NCI-H146 treated with DMSO at 0.1 percent for 48 hours (cell line): Measurements from ENCODE around the gene DNMT3L.
A peak's percentile ranks its signal among the peaks of the same experiment; 100 is the strongest.

Experiments used
- DNase-seq: peaks from one replicate; lab custom pipeline; 2025; ENCODE audit not compliant: unreplicated experiment; lab: John Stamatoyannopoulos, UW

Gene DNMT3L

DNA sequence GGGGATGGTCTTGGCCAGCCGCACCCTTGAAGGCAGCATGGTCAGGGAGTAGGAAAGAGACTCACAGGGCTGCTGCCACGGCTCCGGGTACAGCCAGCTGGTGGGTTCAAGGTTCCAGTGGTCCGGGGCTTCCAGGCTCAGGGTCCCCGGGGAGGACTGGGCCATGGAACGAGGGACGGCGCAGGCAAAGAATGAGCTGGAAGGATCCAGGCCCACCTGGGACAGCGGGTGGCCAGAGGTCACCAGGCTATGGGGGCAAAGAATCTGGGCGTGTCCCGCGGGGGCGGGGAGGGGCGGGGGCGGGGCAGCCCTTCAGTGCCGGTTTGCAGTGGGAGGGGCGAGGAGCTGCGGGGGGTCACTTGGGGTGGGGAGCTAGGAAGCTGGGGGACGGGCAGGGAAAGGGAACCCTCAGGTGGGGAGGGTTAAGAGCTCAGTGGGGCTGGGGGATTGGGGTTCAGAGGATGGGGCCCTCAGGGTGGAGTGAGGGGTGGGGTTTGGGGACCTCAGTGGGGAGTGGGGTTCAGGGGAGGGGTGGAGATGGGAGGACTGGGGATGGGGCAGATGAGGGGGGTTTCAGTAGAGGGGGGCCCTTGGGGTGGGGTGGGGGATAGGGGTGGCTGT is at the start of gene DNMT3L:
TSS of gene DNMT3L (minus strand) at position 223 of the 621 bp plus-strand sequence. CDS start 638 bp downstream, outside the sequence.
- DNase-seq, result no peak

- DNase-seq, result no peak
These were observed 49.2 kb upstream of the DNMT3L start for GRCh38 chr21:44310628-44311507.

DNA sequence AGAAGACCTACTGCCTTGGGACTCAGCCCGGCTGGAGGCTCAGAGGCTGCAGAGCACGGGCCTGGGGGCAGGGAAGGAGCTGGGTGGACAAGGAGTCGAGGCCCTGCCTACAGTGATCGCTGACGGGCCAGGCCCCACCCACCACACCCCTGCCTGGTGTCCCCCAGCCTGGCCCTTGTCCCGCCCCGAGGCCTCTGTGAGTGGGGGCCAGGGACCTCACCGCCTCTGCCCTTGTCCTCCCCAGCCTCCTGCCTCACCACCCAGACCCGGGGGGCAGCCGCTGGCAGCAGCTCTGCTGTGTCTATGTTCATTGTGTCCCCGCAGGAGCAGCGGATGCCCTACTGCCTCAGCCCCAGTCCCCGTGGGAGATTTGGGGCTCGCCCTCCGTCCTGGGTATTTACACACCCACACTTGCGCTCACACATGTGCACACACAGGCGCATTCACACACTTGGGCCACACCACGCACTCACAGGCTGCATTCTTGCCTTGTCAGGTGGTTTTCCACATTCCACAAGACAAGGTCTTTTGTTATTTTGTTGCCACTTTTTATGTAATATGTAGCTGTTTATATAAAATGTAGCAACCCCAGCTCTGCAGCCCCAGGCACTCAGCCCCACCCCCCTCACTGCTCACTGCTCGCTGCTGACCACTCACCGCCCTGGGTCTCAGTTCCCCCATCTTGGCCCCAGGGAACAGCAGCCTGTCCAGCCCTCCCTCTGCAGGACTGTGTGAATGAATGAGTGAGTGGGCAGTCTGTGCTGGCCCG is 45.4 kb upstream of the DNMT3L start:
- no peak for DNase-seq

DNA sequence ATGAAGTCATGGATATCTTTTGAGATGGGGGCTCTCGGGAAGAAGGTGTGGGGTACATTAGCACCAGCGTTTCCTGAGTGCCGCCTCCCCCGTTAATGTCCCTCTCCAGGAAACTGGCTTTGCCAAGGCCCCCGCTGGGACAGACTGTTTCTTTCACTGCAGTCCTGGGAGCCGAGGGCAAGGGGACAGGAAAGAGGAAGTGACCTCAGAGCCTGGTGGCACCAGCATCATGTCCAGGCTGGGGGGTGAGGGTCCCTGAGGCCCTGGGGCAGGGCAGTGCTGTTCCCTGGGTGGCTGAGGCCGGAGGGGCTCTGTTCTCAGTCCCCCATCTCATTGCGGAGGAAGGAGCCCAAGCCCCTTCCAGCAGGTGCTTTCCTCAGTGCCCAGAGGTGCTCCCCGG is 44.0 kb upstream of the DNMT3L start:
- DNase-seq, result no peak

DNA sequence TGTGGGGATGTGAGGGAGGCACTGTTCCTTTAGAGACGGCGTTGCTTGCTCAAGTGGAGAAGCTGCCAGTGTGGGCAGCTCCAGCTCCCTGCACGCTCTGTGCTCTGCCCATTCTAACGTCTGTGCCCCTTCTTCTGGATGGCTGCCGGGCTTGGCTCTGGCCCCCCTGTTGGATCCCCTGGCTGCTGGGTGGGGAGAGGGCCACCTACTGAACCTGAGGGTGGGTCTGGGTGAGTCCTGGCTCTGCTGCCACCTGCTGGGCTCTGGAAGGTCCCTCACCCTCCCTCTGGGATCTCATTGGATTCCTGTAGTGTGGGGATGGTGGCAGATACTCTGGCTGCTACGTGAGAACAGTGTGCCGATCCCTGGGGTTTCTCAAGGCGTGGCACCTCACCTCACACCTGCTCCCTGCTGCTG is 43.2 kb upstream of the DNMT3L start:
- DNase-seq, result no peak

DNA sequence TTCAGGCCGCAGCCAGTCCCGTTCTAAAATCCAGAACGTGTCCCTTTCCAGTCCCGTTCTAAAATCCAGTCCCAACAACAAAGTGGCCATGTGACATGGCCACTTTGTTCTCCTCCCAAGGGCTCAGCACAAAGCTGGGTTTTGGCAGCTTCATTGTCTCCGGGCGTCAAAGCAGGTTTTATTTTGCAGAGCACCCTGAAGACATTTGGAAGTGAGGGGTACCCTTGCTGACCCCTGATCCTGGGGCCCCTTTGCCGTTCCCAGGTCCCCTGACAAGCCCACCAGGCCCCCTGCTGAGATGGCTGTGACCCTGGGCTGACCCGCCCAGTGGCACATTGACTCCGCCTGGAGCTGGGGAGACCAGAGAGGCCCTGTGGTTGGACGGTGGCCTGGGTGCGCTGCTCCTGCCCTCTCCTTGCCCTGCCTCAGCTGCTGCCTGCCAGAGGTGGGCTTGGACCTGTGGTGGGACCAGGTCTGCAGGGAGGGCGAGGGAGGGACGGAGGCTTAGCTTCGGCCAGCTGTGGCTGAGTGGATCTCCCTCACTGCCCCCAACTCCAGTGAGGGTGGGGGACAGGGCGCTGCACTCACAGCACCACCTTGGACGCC is 42.4 kb upstream of the DNMT3L start:
- DNase-seq, result no peak

GRCh38 chr21:44303490-44303981 is 41.8 kb upstream of the DNMT3L start:
- DNase-seq, result no peak

GRCh38 chr21:44302573-44303401 is 41.1 kb upstream of the DNMT3L start:
- DNase-seq, result peak; percentile 1

DNA sequence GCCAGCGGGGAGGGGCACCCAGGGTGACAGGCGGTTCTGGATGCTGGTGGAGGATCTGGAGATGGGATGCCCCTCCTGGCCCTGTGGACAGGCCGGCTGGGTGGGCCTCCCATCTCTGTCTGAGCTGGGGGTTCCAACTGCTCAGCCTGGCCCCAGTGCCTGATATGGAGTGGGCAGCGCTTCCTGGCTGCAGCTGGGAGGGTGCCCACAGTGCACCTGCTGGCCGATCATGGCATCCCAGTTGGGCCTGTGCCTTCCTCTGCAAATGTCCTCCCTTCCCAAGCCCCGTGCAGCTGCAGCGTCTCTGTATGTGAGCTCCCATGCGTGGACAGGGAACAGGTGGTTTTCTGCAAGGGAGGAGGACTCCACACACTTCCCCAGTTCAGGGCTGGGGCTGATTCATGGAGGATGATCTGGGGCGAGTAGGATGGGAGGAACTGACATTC is 40.3 kb upstream of the DNMT3L start:
- DNase-seq, result no peak

GRCh38 chr21:44301141-44301540 is 39.4 kb upstream of the DNMT3L start:
- DNase-seq, result no peak

- DNase-seq, result peak; percentile 3
These were observed 38.7 kb upstream of the DNMT3L start for GRCh38 chr21:44300262-44300959.

- DNase-seq, result peak; percentile 6
These were observed 38.0 kb upstream of the DNMT3L start, which contains the start of gene PFKL for GRCh38 chr21:44299458-44300261. Gene PFKL, plus strand, starts transcription at chr21:44300053. Its CDS starts 53 bp downstream, at chr21:44300106.

- no peak for DNase-seq
These were observed 37.4 kb upstream of the DNMT3L start for GRCh38 chr21:44299085-44299457.

GRCh38 chr21:44298301-44298700 is 36.6 kb upstream of the DNMT3L start:
- no peak for DNase-seq

DNA sequence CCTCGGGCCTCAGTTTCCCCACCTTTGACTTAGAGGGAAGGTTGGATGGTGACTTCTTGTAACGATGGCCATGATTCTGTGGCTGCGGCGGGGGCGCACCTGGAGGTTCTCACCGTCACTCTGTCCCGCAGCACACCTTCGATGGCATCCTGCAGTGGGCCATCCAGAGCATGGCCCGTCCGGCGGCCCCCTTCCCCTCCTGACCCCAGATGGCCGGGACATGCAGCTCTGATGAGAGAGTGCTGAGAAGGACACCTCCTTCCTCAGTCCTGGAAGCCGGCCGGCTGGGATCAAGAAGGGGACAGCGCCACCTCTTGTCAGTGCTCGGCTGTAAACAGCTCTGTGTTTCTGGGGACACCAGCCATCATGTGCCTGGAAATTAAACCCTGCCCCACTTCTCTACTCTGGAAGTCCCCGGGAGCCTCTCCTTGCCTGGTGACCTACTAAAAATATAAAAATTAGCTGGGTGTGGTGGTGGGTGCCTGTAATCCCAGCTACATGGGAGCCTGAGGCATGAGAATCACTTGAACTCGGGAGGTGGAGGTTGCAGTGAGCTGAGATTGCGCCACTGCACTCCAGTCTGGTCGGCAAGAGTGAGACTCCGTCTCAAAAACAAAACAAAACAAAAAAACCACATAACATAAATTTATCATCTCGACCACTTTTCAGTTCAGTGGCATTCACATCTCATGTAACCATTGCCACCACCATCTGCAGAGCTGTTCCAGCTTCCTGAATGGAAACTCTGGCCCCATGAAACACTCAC is 36.0 kb upstream of the DNMT3L start:
- DNase-seq, result peak; percentile 43

DNA sequence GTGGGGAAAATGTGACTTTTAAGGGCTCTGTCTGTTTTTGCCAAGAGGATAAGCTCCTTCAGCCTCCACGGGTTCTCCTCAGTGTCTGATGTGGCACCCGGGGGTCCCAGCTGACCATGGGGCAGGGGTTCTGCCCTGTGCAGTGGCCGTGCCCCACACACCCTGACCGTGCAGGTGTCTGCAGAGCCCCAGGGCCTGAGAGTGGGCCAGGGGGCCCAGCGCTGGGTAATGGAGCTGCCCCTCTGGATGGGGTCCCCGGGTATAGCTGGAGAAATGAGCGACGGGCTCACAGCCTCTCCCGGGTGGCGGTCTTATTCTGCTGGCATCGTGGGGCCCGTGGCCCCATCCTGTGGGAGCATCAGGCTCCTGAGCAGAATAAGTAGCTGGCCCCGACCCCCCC is 35.2 kb upstream of the DNMT3L start:
- DNase-seq, result no peak

DNA sequence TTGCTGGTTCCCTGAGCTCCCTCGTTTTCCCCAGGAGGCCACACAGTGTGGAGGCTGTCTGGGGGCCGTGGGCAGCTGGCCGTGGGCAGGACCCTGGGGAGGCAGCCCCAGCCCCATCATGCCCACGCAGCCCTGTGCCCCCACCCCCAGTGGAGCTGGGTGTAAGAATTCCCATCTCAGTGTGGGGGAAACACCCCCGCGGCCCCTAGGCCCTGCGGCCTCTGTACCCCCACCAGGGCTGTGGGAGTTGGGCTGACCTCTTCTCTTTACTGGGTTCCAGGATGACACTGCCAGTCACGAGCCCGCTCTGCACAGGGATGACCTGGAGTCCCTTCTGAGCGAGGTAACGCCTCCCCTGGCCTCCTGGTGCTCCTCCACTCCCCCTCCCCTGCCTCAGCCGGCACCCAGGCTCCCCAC is 34.4 kb upstream of the DNMT3L start:
- no peak for DNase-seq

DNA sequence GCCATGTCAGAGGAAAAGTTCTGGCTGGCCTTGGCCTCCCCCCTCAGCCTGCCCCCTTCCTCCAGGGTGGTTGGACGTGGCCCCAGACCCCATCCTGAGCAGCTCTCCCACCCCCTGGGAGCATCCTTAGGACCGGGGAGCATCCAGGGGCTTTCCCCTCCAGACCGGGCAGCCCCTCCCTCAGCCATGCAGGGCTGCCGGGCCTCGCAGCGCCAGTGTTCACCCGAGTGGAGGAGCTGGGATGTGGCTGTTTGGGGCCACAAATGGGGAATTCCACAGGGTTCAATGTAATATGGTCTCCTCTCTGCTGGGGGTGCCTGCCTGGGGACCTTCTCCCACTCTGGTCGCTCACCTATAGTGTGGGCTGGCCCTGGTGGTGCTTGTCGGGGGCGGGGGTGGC is 33.9 kb upstream of the DNMT3L start:
- DNase-seq, result no peak
